Fibroblast of gingiva (primary cell): ENCODE results near the gene SSBP3.
A peak's percentile ranks its signal among the peaks of the same experiment; 100 is the strongest.

Experiments
- DNase-seq: peaks from one replicate; pipeline ENCODE4 v3.0.0-alpha.2; 2011; ENCODE audit warnings: low read depth

Gene SSBP3

GRCh38 chr1:54371038-54371941 is 34.9 kb downstream of the SSBP3 start:
- no peak for DNase-seq

DNA sequence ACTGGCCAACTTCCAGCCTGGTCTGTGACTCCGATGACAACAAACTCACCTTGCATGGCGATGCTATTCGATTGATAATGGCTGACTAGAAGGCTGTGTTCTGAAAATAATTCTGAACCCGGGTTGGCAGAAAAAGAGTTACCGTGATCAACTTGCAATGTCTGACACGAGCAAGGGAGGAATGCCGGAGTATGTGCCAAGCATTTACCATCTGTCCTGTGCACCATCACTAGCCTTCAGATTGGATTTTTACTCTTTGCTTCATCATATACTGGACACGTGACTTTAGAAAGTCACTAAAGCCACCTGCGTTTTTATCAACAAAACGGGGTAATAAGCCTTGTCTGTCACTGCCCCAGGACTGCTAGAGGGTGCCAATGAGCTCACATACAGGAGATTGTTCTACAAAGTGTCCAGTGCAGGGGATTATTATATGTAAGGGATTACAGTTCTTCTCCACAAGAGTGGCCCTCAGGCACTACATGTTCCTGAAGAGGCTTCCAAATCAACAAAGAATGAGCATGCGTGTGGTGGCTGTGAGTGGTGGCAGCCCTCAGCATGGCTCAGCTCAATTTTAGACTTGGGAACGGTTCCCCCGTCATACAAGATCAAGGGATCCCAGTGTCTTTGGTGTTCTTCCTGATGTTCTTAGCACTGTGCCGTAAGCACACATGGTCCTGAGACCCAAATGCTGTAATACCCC is 35.8 kb downstream of the SSBP3 start:
- DNase-seq, result no peak

DNA sequence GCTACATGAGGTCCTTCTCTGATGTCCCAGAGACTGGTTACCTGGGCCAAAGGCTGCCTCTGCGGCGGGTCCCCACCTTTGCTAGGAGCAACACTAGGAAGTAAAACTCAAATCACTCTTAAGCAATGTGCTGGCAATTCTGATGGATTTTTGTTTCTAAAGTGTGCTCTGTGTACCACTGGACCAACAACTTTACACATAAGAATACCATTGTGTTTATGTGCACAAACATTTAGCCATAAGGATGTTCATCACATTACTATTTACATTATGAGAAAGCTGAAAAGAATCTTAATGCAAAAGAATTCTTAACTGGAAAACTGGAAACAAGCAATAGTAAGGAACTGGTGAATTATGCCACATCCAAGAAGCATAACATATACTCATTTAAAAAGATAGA is 38.6 kb downstream of the SSBP3 start:
- peak; percentile 16 for DNase-seq

DNA sequence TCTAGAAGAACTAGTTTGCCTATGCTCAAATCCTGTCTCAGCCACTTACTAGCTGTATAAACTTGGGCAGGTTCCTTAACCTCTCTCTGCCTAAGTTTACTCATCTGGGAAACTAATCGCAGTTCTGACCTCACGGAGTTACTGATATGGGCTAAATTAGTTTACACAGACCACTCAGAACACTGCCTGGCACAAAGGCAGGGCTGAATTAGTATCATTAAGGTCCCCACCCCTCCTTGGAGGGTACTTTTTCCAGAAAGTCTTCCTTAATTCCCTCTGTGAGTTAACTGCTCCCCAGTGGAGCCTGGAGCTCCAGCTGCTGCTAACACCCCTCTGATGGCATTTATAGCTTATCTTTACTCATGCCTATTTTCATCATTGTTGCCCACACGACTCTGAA is 40.3 kb downstream of the SSBP3 start:
- no peak for DNase-seq

DNA sequence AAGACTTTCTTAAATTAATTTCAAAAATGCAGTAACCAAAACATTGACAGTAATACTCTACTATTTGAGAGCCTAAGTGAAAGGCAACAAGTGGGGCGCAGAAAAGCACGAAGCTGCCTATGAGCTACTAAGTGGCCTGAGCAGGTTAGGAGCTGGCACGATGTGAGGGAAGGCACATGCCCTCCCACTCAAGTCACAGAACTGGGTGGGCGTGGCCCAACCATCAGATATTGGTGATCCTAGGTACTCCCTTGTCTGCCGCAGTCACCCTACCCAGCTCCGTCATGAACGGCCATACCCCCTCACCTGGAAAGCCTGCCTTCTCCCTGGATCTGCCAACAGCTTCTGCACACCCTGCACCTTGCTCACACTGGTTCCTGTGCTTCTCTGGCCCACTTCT is 40.8 kb downstream of the SSBP3 start:
- DNase-seq, result no peak

DNA sequence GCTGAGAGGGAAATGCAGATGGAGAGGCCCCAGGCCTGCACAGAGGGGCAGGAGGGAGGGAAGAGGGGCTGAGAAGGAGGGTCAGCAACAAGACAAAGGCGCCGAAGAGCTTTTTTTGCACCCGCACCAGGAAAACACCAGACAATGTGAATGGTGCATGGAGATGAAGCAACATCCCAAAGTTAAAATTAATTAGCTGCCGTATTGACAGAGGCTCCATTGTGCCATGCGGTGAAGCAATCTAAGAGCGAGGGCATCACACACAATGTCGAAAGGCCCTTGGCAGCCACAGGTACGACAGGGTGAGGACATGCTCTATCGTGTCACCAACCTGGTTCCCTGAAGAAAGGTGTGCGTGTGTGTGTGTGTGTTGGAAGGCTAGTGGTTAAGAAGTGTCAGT is 41.2 kb downstream of the SSBP3 start:
- DNase-seq, result no peak

DNA sequence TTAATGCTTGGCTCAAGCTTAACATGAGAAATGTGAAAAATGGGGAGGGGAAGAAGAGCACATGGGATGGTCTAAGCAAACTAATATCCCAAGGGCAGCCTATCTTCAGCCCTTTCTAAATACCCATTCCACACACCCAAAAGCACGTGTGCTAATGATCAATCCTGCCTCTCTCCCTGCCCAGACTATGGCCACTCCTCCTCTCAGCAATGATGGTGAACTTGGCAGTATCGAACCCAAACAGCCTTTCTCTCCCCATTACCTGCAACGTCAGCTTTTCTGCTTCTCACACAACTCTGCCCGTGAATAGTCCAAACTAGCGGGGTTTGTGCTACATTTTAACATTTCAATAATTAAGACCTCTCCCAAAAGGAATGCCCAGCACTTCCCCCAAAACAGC is 41.6 kb downstream of the SSBP3 start:
- DNase-seq, result no peak

GRCh38 chr1:54363925-54364324 is 42.3 kb downstream of the SSBP3 start:
- DNase-seq, result no peak

DNA sequence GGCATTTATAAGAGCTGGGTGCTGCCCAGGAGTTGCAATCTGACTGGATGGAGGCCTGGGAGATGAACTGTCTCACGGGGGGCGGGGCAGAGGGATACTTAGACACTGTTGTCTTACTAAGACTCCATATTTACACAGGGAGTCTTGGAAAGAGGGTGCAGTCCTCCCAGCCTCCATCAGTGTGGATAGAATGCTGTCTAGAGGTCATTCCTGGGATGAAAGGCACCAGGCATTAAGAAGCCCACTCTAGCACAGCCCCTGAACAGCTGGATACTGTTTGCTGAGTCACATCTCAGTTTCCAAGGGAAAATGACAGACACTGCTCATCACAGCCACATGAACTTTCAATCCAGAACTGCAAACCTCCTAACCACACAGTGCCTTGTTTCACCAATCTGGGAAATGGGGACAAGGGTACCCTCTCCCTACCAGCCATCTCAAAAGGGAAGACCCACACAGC is 43.3 kb downstream of the SSBP3 start:
- DNase-seq, result no peak

DNA sequence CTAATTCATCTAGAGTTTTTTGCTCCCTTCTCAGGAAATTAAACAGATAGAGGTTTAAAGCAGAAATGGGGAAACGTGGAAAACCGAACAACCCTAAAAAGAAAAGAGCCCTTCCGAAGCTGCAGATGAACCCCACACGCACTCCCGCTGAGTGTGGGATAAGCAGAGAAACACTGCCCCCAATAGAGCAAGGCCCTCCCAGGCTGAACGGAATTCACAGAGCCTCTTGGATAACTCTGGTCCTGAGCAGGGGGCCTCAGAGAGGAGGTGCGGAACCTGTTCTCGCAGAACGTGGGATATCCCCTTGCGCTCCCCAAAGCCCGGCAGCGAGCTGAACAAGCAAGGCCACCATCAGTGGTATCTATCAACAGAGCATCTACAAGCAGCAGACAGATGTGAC is 44.9 kb downstream of the SSBP3 start:
- DNase-seq, result no peak

DNA sequence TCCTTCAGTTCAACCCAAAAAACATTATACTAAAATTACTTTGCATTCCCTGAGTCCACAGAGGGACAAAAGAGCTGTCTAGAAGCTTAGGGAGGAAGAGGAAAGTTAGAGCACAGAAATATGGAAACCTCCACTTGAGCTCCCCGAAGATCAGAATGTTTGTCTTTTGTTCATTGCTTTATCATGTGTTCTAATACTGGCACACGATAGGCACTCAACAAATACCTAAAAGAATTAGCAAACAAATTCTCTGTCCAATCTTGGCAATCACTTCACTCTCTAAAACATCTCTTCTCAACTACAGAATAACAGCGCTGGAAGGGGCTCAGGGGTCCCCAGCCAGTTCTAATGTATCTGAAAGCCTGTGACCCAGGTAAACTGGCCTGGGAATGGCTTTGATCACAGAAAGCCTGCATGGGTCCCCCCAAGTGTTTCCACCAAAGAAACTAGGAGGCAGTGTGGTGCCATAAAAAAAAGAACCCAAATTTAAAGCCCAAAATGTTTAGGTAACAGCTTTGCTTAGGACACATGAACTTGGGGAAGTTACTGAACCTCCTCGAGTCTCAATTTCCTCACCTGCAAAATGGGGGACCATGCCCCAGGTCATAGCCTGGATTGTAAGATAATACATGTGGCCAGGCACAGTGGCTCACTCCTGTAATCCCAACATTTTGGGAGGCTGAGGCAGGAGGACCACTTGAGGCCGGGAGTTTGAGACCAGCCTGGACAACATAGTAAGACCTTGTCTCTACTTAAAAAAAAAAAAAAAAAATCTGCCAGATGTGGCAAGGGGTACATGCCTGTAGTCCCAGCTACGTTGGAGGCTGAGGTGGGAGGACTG is 45.8 kb downstream of the SSBP3 start:
- no peak for DNase-seq

DNA sequence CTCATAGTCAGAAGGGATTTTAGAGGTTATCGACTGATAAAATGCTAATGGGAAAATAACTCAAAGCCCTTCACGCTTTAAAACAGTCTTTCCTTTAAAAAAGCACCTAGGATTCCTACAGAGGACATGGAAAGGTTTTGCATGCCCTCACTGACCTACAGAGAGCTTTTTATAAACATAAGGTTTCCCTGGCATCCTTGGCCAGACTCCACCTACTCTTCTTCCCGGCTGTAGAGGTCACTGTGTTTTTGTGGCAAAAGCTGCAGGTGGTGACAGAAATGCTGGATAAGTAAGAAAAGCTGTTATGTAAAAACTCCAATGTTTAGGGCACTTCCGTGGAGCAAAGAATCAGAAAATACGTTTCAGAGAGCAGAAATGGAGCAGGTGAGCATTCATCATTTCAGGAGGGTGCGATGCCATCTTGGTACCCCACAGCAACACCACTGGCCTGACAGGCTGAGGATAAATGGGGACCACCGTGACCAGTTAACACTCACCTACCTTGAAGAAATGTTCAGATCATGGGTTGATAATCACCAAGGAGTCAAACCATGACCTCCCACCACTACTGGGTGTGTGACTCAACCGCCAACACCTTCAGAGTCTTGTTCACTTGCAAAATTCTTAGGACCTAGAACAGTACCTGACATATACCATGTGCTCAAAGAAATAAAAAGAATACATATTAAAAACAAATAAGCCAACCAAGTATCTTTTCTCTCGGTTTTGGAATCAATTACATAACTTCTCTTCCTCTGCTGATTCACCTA is 46.6 kb downstream of the SSBP3 start:
- DNase-seq, result no peak

GRCh38 chr1:54358503-54359168 is 47.6 kb downstream of the SSBP3 start:
- DNase-seq, result no peak

GRCh38 chr1:54357967-54358366 is 48.2 kb downstream of the SSBP3 start:
- DNase-seq, result no peak

DNA sequence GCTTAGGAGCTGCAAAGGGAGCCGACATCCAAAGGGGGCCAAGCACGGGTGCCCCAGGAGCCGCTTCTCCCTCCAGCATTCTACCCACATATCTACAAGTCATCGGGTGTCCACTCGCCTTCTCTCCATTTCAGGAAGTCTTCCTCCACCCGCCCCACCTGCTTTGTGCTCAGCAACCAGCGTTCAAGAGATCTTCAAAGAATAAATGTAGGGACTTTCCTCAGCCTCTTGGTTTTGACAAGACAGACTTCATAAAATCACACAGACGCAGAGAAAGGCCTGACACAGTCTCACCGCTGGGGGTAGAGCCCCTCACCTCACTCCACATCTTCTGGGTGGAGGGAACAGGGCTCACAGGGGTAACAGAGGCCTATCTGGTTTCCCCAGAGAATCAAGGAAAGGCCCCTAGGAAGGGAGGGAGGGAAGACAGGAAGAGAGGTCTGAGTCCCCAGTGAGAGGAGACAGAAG is 49.5 kb downstream of the SSBP3 start:
- no peak for DNase-seq

DNA sequence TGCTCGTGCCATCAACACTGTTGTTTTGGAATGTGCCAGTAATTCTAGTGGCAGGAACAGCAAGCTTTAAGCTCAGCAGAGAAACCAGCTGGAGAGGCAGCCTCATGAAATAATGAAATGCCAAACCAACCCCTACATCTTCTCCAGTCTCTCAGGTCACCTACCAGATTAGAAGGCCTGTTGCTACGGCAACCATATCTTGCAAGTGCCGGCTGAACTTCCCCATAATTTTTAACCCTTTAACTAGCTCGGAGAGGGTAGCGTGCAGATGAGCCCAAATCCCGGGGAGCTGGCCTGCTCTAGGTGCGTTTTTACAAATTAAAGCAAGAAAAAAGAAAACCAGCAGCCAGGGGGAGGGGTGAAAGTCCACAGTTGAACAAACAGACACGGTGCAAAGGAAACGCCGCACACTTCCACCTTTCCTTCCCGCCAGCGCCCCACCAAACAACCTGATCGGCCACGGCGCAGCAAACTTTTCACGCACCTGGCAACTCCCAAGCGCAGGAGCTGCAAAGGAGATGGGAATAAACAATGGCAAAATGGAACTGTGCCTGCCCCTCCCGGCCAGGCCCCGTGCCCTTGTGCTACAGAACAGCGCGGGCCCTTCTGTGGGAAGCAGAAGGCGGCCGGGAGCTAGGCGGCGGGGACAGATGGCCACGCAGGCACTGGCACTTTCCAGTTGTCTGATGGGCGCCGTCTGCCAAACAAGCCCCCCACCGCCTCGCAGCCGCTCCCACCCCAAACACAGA is 50.1 kb downstream of the SSBP3 start:
- DNase-seq, result no peak

DNA sequence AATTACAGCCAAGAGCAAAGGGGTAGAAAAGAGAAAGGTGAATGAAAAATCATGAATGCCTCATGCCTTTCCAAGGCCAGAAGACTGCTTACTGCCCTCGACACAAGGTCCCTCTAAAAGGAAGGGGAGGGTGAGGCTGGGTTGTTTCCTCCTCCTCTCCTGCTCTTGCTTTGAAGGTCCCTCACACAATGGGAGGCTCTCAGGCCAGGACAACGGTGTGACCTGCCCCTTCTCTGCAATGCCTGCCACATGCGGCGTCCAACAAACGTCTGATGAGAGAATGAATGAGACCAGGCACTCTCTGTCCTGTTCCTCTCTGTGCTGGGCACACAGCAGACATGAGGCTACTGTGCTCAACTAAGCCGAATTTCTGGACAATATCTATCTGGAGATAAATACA is 51.3 kb downstream of the SSBP3 start:
- DNase-seq, result no peak

DNA sequence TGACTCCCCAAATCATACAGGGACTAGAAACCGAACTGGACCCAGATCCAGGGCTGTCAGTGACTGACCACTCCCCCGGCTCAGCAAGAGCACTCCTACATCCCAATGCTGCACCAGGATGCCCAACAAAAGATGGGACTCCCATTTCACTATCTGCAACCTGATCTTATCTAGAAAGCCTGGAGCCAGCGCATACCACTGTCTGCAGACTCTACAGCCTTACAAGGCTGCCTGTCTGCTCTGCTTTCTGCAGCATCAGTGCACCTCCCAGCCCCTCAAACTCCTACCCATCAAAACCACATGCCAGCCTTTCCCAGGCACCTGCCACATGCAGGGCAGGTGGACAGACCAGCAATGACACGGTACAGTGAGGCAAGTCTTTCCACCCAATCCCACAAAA is 52.2 kb downstream of the SSBP3 start:
- DNase-seq, result no peak

GRCh38 chr1:54352755-54353154 is 53.4 kb downstream of the SSBP3 start:
- no peak for DNase-seq

- no peak for DNase-seq
Measured at GRCh38 chr1:54350360-54350759, 55.8 kb downstream of the SSBP3 start.
